Lung (tissue), 16 donors: ENCODE results near the gene C12orf75. TPM values are rescaled to one million over a fixed set of nuclear protein-coding genes. Genes with fewer than 3 reads are reported as not detected.

Source experiments
- ATAC-seq: fragments of 200-7000 bp; cut with Tn5 transposase; one replicate; pipeline ENCODE4 v1.9.1; 2020; ENCODE audit warnings: moderate number of reproducible peaks; ENCODE audit not compliant: insufficient read depth, low FRiP score
- DNase-seq, 3 donors: peaks; one replicate each; pipeline ENCODE4 v3.0.0-alpha.2; 2013 to 2017
- H3K27ac ChIP-seq, 2 donors: one replicate each; pipeline ENCODE4 v1.5.1; 2013; ENCODE audit warnings: mild to moderate bottlenecking in 2 of 2, moderate library complexity in 2 of 2, control low read depth in 1 of 2, inconsistent platforms in 1 of 2, low read depth in 1 of 2, low read length in 1 of 2
- H3K27me3 ChIP-seq, 3 donors: one replicate each; pipeline ENCODE4 v1.5.1; 2013; ENCODE audit warnings: low read length in 2 of 3; ENCODE audit not compliant: control insufficient read depth in 3 of 3, insufficient read depth in 3 of 3
- H3K36me3 ChIP-seq, 4 donors: one replicate each; pipeline ENCODE4 v1.5.1; 2013; ENCODE audit warnings: low read length in 4 of 4, mild to moderate bottlenecking in 1 of 4, moderate library complexity in 1 of 4; ENCODE audit not compliant: control insufficient read depth in 4 of 4, insufficient read depth in 4 of 4
- H3K4me1 ChIP-seq, 5 donors: one replicate each; pipeline ENCODE4 v1.5.1; 2013; ENCODE audit warnings: low read length in 5 of 5, mild to moderate bottlenecking in 2 of 5, moderate library complexity in 1 of 5; ENCODE audit not compliant: control insufficient read depth in 5 of 5, insufficient read depth in 5 of 5
- H3K4me3 ChIP-seq: one replicate; pipeline ENCODE4 v1.5.1; 2013; ENCODE audit warnings: mild to moderate bottlenecking, control low read depth, moderate library complexity
- H3K9ac ChIP-seq, 2 donors: one replicate each; pipeline ENCODE4 v1.5.1; 2013; ENCODE audit warnings: low read length in 2 of 2, control low read depth in 1 of 2; ENCODE audit not compliant: insufficient read depth in 1 of 2
- H3K9me3 ChIP-seq, 4 donors: one replicate each; pipeline ENCODE4 v1.5.1; 2013; ENCODE audit warnings: low read length in 3 of 4, mild to moderate bottlenecking in 1 of 4, moderate library complexity in 1 of 4; ENCODE audit not compliant: control insufficient read depth in 4 of 4, insufficient read depth in 3 of 4
- CTCF ChIP-seq: IDR thresholded peaks from 2 replicates; pipeline ENCODE4 v1.5.1; 2012; ENCODE audit warnings: mild to moderate bottlenecking; ENCODE audit errors: control extremely low read depth, extremely low read depth
- WGBS, 2 donors: extraction: QIAGEN DNeasy Blood & Tissue Kit; methylation state at CpG; one replicate each; pipeline ENCODE4 v1.1.7; 2013; 5-methylcytosine and 5-hydroxymethylcytosine counted together
- long read RNA-seq, 5 donors: transcript quantifications; one replicate each; lab custom pipeline, GENCODE V29; 2026
- polyA plus RNA-seq, 2 donors: library from polyadenylated mRNA; stranded (reverse); fragments of 200-250 nt; gene quantifications; one replicate each; pipeline ENCODE4 v1.2.1, GENCODE V29; 2013
- total RNA-seq, 2 donors: library from RNA; depleted of rRNA in 1 of 2; stranded (reverse); fragments of >200 nt in 1 of 2; gene quantifications; one replicate each; pipeline ENCODE4 v1.2.1, GENCODE V29; 2014 to 2021
- donor health status: control.
- donor health status: control.
- donor health status: Bipolar disorder and iron deficiency.
- donor health status: healthy.
- donor health status: DM: yes; HTN: yes; CAD: no.

C12orf75 gene
- total RNA-seq (10 to 100 TPM; 18.2 to 26.7 TPM), polyA plus RNA-seq (10 to 100 TPM in 1 of 2 donors, 1 to 10 TPM in 1; 7.0 to 16.2 TPM)
- long read RNA-seq, donor 1, transcript C12orf75-201 (6 exons, 1,366 nt), result major isoform, 9 of 9 reads
- long read RNA-seq, donor 1, partial matches to known transcripts, result 0 of 9 reads
- long read RNA-seq, donor 1, other reads (novel, unspliced or antisense), result 0 of 9 reads
- long read RNA-seq, donor 2, partial matches to known transcripts, result 0 of 3 reads
- long read RNA-seq, donor 2, other reads (novel, unspliced or antisense), result 0 of 3 reads
- long read RNA-seq, donor 3, partial matches to known transcripts, result 0 of 7 reads
- long read RNA-seq, donor 3, other reads (novel, unspliced or antisense), result 0 of 7 reads
- long read RNA-seq, donor 4, partial matches to known transcripts, result 0 of 4 reads
- long read RNA-seq, donor 4, other reads (novel, unspliced or antisense), result 0 of 4 reads
- long read RNA-seq, donor 5, transcript C12orf75-201 (6 exons, 1,366 nt), result major isoform, 10 of 15 reads
- long read RNA-seq, donor 5, partial matches to known transcripts, result 0 of 15 reads
- long read RNA-seq, donor 5, other reads (novel, unspliced or antisense), result 0 of 15 reads

GRCh38 chr12:105330283-105330930 is at the start of gene C12orf75:
TSS of gene C12orf75 (plus strand) at chr12:105330691. CDS start at chr12:105330892, 201 bp downstream.
- 0 to 1% methylated on average over 34 to 66 of the region's 66 CpGs for WGBS, 2 donors
- Histone ChIP-seq H3K27me3 (peaks cover 0 to 2% (median 0%) of the 10 kb centered on the region in 3 donors), H3K4me1 (peaks cover 0 to 9% (median 2%) of the 10 kb centered on the region in 5 donors), H3K9ac (peak within 1 kb of the TSS in 1 of 2 donors; percentile 32), H3K27ac (no peak within 1 kb of the TSS), H3K36me3 (no peaks in the 10 kb centered on the region), H3K4me3 (peak within 1 kb of the TSS; percentile 53), H3K9me3 (no peaks in the 10 kb centered on the region)
- ATAC-seq (peak; percentile 85), DNase-seq (peak; percentile 83 to 86 (median 84))
- no peak for TF ChIP-seq CTCF

DNA sequence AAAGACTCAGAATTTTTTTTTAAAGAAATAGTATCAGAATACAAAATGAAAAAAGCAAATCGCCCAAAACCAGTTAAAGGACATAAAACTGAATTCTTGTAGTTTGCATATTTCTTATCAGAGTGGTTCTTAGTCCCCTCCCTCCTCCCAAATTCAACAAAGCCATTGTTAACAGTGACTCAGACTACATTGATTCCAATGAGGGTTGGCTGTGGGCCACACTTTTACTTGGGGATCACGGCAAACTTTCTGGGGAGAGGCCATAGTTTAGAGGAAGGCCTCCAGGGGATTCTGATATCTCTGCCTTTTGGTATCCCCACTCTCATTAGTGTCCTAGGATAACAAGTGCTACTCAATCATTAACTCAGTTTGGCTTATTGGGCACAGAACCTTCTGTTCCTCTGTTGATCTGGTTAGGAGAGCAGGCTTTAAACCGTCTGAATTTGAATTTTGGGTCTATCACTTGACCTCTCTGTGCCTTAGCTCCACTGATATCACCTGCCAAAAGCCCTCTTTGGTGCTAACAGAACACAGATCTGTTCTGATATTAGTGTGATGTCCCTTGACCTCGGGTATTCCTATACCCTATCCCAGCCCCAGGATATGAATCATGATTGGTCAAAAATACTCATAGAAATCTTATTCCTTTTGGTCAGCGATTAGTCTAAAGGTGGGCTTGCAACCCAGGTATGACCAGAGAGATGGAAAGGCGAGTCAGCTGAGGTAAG is 49.4 kb upstream of the C12orf75 start:
- 76 to 91% methylated on average over 6 of the region's 6 CpGs for WGBS, 2 donors
- Histone ChIP-seq H3K36me3 (no peaks in the 10 kb centered on the region), H3K4me3 (no peak overlapping the region), H3K4me1 (no peaks in the 10 kb centered on the region), H3K27me3 (no peaks in the 10 kb centered on the region), H3K9me3 (peaks cover 0 to 2% (median 0%) of the 10 kb centered on the region in 4 donors), H3K27ac (no peak overlapping the region), H3K9ac (no peak overlapping the region)
- TF ChIP-seq CTCF, result no peak
- DNase-seq, result no peak
- no peak for ATAC-seq

DNA sequence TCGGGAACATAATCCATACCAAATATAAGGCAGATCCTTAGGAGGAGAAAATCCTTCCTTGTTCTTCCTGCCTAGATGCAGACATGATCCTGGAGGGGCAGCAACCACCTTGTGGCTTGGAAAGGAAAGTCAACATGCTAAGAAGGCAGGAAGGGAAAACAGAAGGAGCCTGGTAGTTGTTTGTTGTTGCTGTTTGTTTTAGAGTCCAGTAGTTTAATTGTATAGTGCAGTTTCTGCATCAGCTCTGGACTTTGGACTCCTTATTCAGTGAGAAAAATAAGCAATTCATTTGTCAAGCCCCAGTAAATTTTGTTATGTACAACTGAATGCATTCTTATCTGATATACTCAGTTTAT is 48.8 kb upstream of the C12orf75 start:
- TF ChIP-seq CTCF, result no peak
- Histone ChIP-seq H3K9ac (no peak overlapping the region), H3K4me3 (no peak overlapping the region), H3K27ac (no peak overlapping the region), H3K4me1 (no peaks in the 10 kb centered on the region), H3K9me3 (peaks cover 0 to 2% (median 0%) of the 10 kb centered on the region in 4 donors), H3K27me3 (no peaks in the 10 kb centered on the region), H3K36me3 (no peaks in the 10 kb centered on the region)
- WGBS, 2 donors, result 96% methylated on average over 1 of the region's 1 CpG
- no peak for DNase-seq
- no peak for ATAC-seq
